ENCODE measurements around the gene DERL3.
"Not testable (repeated sequence)": the region's sequence is repeated elsewhere in the genome, so short reads cannot be mapped to it uniquely, and the experiment has no call there.

Gene DERL3

GRCh38 chr22:23838681-23839468 lies at the start of gene DERL3:
TSS of gene DERL3 (minus strand) at chr22:23839006. CDS start at chr22:23838987, 19 bp downstream.
- peak; percentile 93 for DNase-seq (ENCODE audit: low read depth)

DNA sequence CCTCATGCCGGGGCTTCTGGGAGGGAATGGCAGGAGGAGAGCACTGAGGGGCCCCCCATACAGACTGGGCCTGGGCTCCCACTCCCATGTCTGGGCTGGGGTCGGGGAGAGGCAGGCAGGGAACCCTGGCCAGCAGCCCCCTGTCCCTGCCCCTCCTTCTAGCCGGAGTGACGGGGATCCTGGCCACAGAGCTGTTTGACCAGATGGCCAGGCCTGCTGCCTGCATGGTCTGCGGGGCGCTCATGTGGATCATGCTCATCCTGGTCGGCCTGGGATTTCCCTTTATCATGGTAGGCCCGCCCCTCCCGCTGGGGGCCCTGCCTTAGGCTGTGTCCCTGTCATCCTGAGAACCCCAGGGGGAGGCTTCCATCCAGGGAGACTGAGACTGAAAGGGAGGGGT lies 45.3 kb upstream of the DERL3 start:
- DNase-seq (ENCODE audit: low read depth): no peak

DNA sequence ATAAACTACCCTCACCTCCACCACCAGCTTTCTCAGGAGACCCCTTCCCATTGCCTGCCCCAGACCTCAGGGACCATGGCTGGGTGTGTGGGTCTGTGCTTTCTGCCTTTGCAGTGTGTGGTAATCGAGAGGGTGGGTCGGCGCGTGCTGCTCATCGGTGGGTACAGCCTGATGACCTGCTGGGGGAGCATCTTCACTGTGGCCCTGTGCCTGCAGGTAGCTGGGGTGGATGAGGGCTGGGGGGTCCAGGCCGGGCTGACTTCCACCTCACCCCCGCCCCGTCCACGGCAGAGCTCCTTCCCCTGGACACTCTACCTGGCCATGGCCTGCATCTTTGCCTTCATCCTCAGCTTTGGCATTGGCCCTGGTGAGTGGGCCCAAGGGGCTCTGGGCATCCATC lies 44.9 kb upstream of the DERL3 start:
- DNase-seq (ENCODE audit: low read depth): no peak

DNA sequence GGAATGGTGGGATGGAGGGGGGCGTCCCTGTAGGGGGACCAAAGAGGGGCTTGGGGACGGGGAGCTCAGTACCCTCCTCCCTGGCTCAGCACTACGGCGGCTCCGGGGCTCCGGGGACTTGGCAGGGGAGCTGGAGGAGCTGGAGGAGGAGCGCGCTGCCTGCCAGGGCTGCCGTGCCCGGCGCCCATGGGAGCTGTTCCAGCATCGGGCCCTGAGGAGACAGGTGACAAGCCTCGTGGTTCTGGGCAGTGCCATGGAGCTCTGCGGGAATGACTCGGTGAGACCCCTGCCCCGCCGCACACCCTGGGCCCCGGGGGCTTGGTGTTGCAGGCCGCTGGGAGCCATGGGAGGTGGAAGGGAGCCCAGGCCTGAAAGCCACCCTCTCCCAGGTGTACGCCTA lies 43.6 kb upstream of the DERL3 start:
- no peak for DNase-seq (ENCODE audit: low read depth)

DNA sequence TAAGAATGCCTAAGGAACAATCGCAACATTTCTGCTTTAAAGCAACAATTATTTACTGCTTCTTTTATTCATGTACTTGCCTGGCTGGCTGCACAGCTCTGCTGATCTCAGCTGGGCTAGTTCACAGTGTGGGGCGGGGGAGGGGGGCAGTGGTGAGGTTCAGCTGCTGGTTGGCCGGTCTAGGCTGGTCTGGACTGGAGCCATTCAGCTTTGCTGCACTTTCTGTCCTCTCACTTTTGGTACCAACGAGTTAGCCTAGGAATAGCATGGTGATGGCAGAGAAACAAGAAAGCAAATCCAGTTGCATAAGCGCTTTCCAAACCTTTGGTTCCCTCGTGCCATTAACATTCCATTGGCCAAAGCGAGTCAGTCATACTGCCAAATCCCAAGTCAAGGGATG lies 39.4 kb upstream of the DERL3 start:
- no peak for DNase-seq (ENCODE audit: low read depth)

DNA sequence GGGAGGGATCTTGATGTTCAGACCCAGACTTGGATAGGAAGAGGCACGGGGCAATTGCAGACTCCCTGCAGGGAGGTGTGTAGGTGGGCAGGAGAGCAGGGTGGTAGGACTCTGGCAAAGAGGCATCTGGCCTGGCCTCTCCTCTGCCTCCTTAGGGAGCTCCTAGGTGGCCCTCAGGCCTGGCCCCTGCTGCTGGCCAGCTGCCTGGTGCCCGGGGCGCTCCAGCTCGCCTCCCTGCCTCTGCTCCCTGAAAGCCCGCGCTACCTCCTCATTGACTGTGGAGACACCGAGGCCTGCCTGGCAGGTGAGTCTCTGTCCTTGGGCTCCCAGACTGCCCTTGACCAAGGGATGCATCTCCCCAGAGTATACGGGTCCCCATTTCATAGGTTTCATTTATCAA lies 38.8 kb upstream of the DERL3 start:
- DNase-seq (ENCODE audit: low read depth): no peak

DNA sequence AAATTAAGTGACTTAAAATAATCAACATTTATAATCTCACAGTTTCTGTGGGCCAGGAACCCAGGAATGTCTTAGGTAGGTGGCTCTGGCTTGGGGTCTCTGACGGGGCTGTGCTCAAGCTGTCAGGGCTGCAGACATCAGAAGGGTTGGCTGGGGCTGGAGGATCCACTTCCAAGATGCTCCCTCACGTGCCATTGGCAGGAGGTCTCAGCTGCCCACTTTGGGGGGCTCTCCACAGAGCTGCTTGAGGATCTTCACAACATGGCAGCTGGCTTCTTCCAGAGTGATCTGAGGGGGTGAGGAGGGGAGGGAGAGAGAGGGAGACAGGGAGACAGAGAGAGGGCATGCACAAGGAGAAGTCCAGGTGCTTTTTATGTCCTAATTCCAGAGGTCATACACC lies 37.0 kb upstream of the DERL3 start:
- no peak for DNase-seq (ENCODE audit: low read depth)

DNA sequence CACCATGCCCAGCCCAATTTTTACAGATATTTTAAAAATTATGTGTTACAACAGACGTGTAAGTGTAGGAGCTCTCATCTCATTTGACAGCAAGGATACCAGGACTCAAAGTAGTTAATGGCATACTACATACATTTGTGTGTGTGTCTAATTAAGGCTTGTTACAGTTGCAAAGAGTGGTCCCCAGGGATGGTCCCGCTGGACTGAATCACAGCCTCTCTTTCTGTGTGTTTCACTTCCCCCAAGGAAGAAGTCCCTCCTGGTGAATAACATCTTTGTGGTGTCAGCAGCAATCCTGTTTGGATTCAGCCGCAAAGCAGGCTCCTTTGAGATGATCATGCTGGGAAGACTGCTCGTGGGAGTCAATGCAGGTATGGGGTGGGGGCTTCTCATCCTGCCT lies 36.1 kb upstream of the DERL3 start:
- no peak for DNase-seq (ENCODE audit: low read depth)

- no peak for DNase-seq (ENCODE audit: low read depth)
Measured at GRCh38 chr22:23868580-23868979, 29.8 kb upstream of the DERL3 start.

DNA sequence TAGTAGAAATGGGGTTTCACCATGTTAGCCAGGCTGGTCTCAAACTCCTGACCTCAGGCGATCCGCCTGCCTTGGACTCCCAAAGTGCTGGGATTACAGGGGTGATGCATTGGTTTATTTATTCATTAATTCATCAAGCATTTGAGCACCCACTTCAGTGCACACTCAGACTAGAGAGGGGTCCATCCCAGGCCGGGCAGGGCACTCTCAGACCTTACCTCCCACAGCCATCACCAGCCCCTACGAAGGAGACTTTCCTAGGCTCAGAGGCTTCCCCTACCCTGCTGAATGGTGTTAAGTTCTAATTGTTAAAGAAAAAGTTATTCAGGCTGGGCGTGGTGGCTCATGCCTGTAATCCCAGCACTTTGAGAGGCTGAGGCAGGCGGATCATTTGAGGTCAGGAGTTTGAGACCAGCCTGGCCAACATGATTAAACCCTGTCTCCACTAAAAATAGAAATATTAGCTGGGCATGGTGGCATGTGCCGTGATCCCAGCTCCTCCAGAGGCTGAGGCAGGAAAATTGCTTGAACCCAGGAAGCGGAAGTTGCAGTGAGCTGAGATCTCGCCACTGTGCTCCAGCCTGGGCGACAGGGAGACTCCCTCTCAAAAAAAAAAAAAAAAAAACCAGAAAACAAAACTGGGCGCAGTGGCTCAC lies 25.8 kb upstream of the DERL3 start:
- not testable (repeated sequence) for DNase-seq (ENCODE audit: low read depth)

DNA sequence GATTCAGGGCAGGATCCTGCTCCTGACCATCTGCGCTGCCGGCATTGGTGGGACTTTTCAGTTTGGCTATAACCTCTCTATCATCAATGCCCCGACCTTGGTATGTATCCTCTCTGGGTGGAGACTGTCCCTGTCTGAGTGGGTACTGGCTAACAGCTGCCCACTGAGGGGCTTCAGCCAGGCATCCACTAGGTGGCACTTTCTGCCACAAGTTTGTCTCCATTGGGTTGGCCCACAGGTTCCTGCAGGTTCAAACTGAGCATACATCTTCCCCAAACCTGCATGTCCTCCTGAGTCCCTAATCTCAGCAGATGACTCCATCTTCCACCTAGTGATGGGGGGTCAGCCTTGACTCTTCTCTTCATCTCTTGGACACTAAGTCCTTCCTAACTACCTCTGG lies 23.3 kb upstream of the DERL3 start:
- no peak for DNase-seq (ENCODE audit: low read depth)

- not testable (repeated sequence) for DNase-seq (ENCODE audit: low read depth)
Measured at GRCh38 chr22:23860187-23860586, 21.4 kb upstream of the DERL3 start.

- no peak for DNase-seq (ENCODE audit: low read depth)
Measured at GRCh38 chr22:23859201-23859600, 20.4 kb upstream of the DERL3 start.

GRCh38 chr22:23858484-23858815 lies 19.6 kb upstream of the DERL3 start:
- DNase-seq (ENCODE audit: low read depth): no peak

DNA sequence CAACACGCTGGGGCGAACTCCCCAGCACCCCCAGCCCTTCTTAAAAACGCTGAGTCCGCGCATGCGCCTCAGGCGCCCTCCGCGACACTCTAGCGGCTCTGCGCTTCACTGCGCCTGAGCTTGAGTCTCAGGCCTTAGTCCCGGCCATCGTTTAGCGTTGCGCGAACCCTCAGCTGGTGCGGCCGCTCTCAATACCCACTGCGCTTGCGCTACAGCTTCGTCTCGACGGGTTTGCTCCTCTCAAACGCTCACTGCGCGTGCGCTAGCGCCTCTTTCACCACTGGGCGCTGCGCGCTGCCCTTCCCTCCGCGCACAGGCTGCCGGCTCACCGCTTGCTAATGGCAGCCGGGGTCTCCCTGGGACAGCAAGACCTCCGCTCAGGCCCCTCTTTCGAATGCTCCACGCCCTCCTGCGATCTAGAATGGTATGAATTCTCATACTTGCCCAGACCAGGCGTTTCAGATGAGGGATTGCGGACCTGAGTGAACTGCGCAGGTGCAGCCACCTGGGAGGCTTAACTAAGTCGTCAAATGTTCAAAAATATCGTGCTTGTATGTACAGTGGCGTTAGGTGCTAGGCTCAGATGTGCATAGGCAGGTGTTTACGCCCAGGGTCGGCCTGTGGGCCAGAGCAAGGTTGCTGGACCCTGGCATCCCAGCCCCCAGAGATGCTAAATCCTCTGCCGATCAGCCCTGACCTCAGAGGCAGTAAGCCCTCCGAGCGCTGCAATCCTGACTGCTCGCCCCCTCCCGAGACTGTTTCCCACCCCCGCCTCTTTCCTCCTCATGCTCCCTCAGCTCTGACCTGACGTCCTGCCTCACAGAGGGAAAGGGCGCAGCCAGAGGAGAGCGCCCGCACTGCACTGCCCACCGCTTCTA lies 19.0 kb upstream of the DERL3 start, which contains the start of gene SLC2A11:
Gene SLC2A11 (plus strand): TSS at position 270 of the 878 bp plus-strand sequence. CDS start 125 bp downstream, at position 395.
- peak; percentile 90 for DNase-seq (ENCODE audit: low read depth)

DNA sequence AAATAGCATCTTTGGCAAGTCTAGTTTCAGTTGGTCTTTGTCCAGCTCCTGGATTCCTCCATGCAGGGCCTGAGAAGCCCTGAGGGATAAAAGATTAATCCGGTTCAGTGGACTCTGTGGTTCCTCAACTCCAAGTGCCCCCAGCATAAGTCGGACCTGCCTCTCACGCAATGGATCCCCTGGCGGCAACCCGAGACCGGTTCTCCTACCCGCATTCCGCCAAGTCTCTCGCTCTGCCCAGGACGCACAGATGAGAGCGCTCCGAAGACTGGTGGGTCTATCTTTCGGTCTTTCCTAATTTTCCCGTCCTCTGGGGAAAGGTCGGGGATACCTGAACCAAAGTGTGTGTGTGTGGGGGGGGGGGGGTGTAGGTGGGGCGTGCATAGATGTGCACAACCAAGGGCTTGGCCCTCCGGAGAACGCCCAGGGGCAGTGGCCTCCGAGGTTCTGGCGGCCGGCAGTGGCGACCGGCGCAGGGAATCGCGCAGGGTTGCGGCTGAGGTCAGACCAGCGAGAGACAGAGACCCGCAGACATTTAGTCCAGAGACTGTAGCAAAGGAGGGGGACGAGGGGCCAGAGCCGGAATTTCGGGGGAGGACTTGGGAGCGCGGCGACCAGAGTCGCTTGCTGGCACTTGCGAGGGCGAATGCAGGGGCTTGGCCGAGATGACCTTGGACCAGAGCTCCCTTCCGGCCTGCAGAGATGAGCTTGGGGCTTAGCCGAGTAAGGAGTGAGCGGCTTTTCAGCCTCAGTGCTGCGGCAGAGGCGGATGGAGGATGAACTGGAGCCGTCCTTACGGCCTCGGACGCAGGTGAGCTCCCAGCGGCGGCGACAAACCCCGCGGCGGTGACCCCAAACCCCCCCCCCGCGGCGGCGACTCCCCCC lies 18.2 kb upstream of the DERL3 start:
- DNase-seq (ENCODE audit: low read depth): no peak

DNA sequence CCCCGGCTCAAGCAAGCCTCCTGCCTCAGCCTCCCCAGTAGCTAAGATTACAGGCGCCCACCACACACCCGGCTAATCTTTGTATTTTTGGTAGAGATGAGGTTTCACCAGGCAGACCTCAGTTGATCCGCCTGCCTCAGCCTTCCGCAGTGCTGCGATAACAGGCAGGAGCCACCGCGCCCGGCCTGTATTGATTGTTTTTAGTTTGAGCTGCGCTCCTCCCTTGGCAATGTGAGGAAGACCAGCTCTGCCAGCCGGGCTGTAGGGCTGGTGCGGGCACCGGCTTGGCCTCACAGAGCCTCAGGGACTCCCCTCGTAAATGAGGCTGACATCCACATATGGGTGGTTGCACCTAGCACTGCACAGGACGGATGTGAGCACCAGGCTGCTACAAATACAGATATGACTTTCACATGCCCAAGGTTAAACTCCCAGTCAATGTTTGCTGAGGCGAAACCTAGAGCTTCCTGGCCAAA lies 11.4 kb upstream of the DERL3 start:
- no peak for DNase-seq (ENCODE audit: low read depth)

DNA sequence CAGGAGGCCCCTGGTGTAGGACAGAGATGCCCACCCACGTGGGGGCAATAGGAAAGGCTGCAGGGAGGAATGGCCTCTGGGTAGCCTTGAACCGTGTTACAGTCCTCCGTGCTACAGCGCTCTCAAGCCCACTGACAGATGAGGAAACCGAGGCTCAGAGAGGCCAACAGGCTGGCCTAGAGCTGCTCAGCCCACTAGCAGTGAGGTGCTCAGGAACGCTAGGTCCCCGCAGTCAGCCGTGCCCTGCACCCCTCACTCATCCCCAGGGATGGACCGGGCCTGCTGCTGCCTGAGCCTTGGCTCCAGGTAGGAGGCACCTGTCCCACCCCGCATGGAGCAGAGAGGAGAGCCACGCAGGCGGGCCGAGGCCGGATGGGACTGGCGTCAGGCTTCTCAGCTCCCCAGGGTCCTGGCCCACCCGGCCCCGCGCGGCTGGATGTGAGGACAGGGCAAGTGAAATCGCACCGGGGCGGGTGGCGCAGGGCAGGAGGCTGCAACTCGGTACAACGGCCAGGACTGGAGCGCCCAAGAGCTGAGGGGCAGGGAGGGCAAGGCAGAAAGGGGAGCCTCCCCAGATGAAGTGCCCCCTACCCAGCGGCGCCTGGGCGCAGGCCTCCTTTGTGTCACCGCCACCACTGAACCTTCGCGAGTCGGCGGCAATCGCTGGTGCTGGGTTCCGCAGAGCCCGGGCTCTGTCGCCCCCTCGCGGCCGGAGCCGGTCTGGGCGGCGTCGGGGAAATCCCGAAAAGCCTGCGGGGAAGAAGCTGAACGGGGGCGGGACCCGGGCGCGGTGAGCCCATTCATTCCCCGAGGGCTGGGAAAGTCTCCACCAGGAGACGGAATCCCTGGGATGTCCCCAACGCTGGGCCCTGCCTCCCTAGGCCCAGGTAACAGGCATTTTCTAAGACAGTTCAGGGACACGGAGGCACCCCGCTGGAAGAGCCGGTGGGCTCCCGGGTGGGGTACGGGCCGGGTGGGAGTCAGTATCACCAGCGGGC lies 10.5 kb upstream of the DERL3 start:
- DNase-seq (ENCODE audit: low read depth): peak; percentile 82

GRCh38 chr22:23847991-23848864 lies 9.4 kb upstream of the DERL3 start:
- no peak for DNase-seq (ENCODE audit: low read depth)

All from activated T-cell treated with anti-CD3 and anti-CD28 coated beads for 24 hours (primary cell).